IMR-90 (cell line): ENCODE measurements around the gene TMEM128. TPM values are rescaled to one million over a fixed set of nuclear protein-coding genes. Genes with fewer than 3 reads are reported as not detected.

Experiments
- ATAC-seq: fragments of 200-7000 bp; cut with Tn5 transposase; 2 replicates; pipeline ENCODE4 v1.9.1; 2020; ENCODE audit warnings: low read depth, mild to moderate bottlenecking, moderate library complexity
- BruUV-seq: library from RNA; stranded (reverse); fragments of 400-500 nt; replicated peaks from 2 replicates; lab custom pipeline; 2021; lab: Mats Ljungman, UMichigan
- CTCF ChIA-PET: fragments of 300-600 bp; formaldehyde crosslinking; extraction: SDS; loops from one replicate; lab custom pipeline; 2021; ENCODE audit warnings: antibody characterized with exemption; lab: Yijun Ruan, JAX
- POLR2A ChIA-PET: fragments of 300-600 bp; sonication (Branson Sonifier 250); formaldehyde crosslinking; loops from one replicate; lab custom pipeline; 2022; ENCODE audit warnings: antibody characterized with exemption; ENCODE audit not compliant: unreplicated experiment; lab: Charles Lee
- DNase-seq: peaks from one replicate; pipeline ENCODE4 v3.0.0; 2013
- H2AFZ ChIP-seq: replicated peaks from 2 replicates; pipeline ENCODE3; 2013; ENCODE audit warnings: low read length, mild to moderate bottlenecking; ENCODE audit not compliant: poor library complexity
- H2AK5ac ChIP-seq: 2 replicates; pipeline ENCODE4 v1.6.1; 2013; ENCODE audit warnings: low read depth, low read length, inconsistent platforms
- H2AK9ac ChIP-seq: replicated peaks from 2 replicates; pipeline ENCODE3; 2013; ENCODE audit warnings: mild to moderate bottlenecking, low read depth, low read length, moderate library complexity; ENCODE audit not compliant: poor library complexity
- H2BK120ac ChIP-seq: 2 replicates; pipeline ENCODE4 v1.6.1; 2013; ENCODE audit warnings: low read depth, low read length, inconsistent platforms
- H2BK15ac ChIP-seq: 3 replicates; pipeline ENCODE4 v1.6.1; 2013; ENCODE audit warnings: low read depth, low read length, inconsistent platforms
- H2BK20ac ChIP-seq: 2 replicates; pipeline ENCODE4 v1.6.1; 2013; ENCODE audit warnings: low read depth, mild to moderate bottlenecking, inconsistent platforms, low read length, moderate library complexity
- H2BK5ac ChIP-seq: 2 replicates; pipeline ENCODE4 v1.6.1; 2013; ENCODE audit warnings: mild to moderate bottlenecking, low read depth, low read length, inconsistent platforms; ENCODE audit not compliant: poor library complexity, severe bottlenecking
- H3K14ac ChIP-seq: replicated peaks from 2 replicates; pipeline ENCODE4 v1.6.1; 2013; ENCODE audit warnings: low read depth, low read length, inconsistent platforms
- H3K18ac ChIP-seq: 2 replicates; pipeline ENCODE4 v1.6.1; 2013; ENCODE audit warnings: low read depth, low read length, control low read depth
- H3K23ac ChIP-seq: 2 replicates; pipeline ENCODE4 v1.6.1; 2013; ENCODE audit warnings: low read depth, low read length, inconsistent platforms
- H3K27ac ChIP-seq: 2 replicates; pipeline ENCODE4 v1.5.1; 2013; ENCODE audit warnings: mild to moderate bottlenecking, control low read depth, low read length; ENCODE audit not compliant: insufficient read depth
- H3K27me3 ChIP-seq: 2 replicates; pipeline ENCODE4 v1.6.1; 2013; ENCODE audit warnings: low read length; ENCODE audit not compliant: control insufficient read depth, insufficient read depth
- H3K36me3 ChIP-seq: 2 replicates; pipeline ENCODE4 v1.6.1; 2013; ENCODE audit warnings: low read length, mixed read lengths; ENCODE audit not compliant: control insufficient read depth, insufficient read depth
- H3K4ac ChIP-seq: 2 replicates; pipeline ENCODE4 v1.6.1; 2013; ENCODE audit warnings: low read depth, low read length, inconsistent platforms
- H3K4me1 ChIP-seq: 2 replicates; pipeline ENCODE4 v1.6.1; 2013; ENCODE audit warnings: low read length, mixed read lengths; ENCODE audit not compliant: control insufficient read depth, insufficient read depth
- H3K4me2 ChIP-seq: 2 replicates; pipeline ENCODE4 v1.6.1; 2013; ENCODE audit warnings: low read depth, mild to moderate bottlenecking, control low read depth, low read length, moderate library complexity
- H3K4me3 ChIP-seq: 2 replicates; pipeline ENCODE4 v1.5.1; 2013; ENCODE audit warnings: low read depth, mild to moderate bottlenecking, control low read depth, low read length, moderate library complexity; ENCODE audit not compliant: insufficient read depth
- H3K56ac ChIP-seq: 2 replicates; pipeline ENCODE4 v1.6.1; 2013; ENCODE audit warnings: low read length, inconsistent platforms; ENCODE audit not compliant: insufficient read depth; ENCODE audit errors: extremely low read depth
- H3K79me1 ChIP-seq, 2 experiments: 2 replicates each; pipeline ENCODE4 v1.6.1; 2013; ENCODE audit warnings: low read length in 2 of 2, inconsistent platforms in 1 of 2, low read depth in 1 of 2
- H3K9ac ChIP-seq: 2 replicates; pipeline ENCODE4 v1.6.1; 2013; ENCODE audit warnings: low read depth, low read length, control low read depth
- H3K9me1 ChIP-seq: 2 replicates; pipeline ENCODE4 v1.6.1; 2013; ENCODE audit warnings: low read length, inconsistent platforms; ENCODE audit not compliant: insufficient read depth
- H3K9me3 ChIP-seq: 2 replicates; pipeline ENCODE4 v1.6.1; 2013; ENCODE audit warnings: low read length; ENCODE audit not compliant: control insufficient read depth, insufficient read depth
- H4K20me1 ChIP-seq: 2 replicates; pipeline ENCODE4 v1.6.1; 2013; ENCODE audit warnings: low read length, inconsistent platforms; ENCODE audit not compliant: insufficient read depth
- H4K5ac ChIP-seq: 2 replicates; pipeline ENCODE4 v1.6.1; 2013; ENCODE audit warnings: mild to moderate bottlenecking, low read depth, low read length, control low read depth
- H4K8ac ChIP-seq, 2 experiments: 2 replicates each; pipeline ENCODE4 v1.6.1; 2013; ENCODE audit warnings: low read depth in 2 of 2, low read length in 2 of 2, control low read depth in 1 of 2, inconsistent platforms in 1 of 2
- H4K91ac ChIP-seq: 2 replicates; pipeline ENCODE4 v1.6.1; 2013; ENCODE audit warnings: low read depth, low read length, inconsistent platforms; ENCODE audit not compliant: insufficient read depth
- BHLHE40 ChIP-seq: fragments of 150-350 bp; IDR thresholded peaks from 2 replicates; pipeline ENCODE4 v1.6.1; 2016; ENCODE audit warnings: mild to moderate bottlenecking, low read depth, low read length
- CEBPB ChIP-seq: IDR thresholded peaks from 2 replicates; pipeline ENCODE4 v1.6.1; 2012; ENCODE audit warnings: low read depth, low read length, improper control_type of control experiment
- CHD1 ChIP-seq: IDR thresholded peaks from 2 replicates; pipeline ENCODE4 v1.6.1; 2012; ENCODE audit warnings: low read depth, low read length, improper control_type of control experiment
- FOS ChIP-seq: fragments of 150-350 bp; IDR thresholded peaks from 2 replicates; pipeline ENCODE4 v1.6.1; 2016; ENCODE audit warnings: low read depth, low read length
- MAFK ChIP-seq: IDR thresholded peaks from 2 replicates; pipeline ENCODE4 v1.6.1; 2012; ENCODE audit warnings: low read depth, low read length, improper control_type of control experiment
- NFE2L2 ChIP-seq: fragments of 150-350 bp; IDR thresholded peaks from 2 replicates; pipeline ENCODE4 v1.6.1; 2016; ENCODE audit warnings: low read depth, mild to moderate bottlenecking, low read length
- POLR2A ChIP-seq: IDR thresholded peaks from 2 replicates; pipeline ENCODE4 v1.6.1; 2012; ENCODE audit warnings: mild to moderate bottlenecking, low read depth, low read length
- RAD21 ChIP-seq: IDR thresholded peaks from 2 replicates; pipeline ENCODE4 v1.6.1; 2012; ENCODE audit warnings: low read length, improper control_type of control experiment
- RCOR1 ChIP-seq: IDR thresholded peaks from 2 replicates; pipeline ENCODE4 v1.6.1; 2012; ENCODE audit warnings: mild to moderate bottlenecking, low read length, improper control_type of control experiment; ENCODE audit not compliant: insufficient replicate concordance
- RFX5 ChIP-seq: IDR thresholded peaks from 2 replicates; pipeline ENCODE4 v1.8.0; 2012; ENCODE audit warnings: low read depth, mild to moderate bottlenecking, low read length, moderate library complexity
- SMC3 ChIP-seq: fragments of 150-350 bp; IDR thresholded peaks from 2 replicates; pipeline ENCODE4 v1.6.1; 2016; ENCODE audit warnings: low read depth, mild to moderate bottlenecking, antibody characterized with exemption, low read length, moderate library complexity
- WGBS, 2 experiments: methylation state at CpG; one replicate each; pipeline versions ENCODE4 v1.1.5 to v1.1.7; 2013; ENCODE audit warnings: missing lambda C conversion rate in 2 of 2; ENCODE audit not compliant: insufficient read length in 1 of 2; ENCODE audit errors: extremely low coverage in 2 of 2; 5-methylcytosine and 5-hydroxymethylcytosine counted together
- dilution Hi-C: fragments of 300-500 bp; cut with HindIII; formaldehyde crosslinking; loops from one replicate; pipeline ENCODE4 v1.14.3; 2018; ENCODE audit warnings: low sequenced_read_pairs; ENCODE audit not compliant: unreplicated experiment
- in situ Hi-C: fragments of 300-500 bp; cut with MboI; formaldehyde crosslinking; loops from 3 replicates; pipeline ENCODE4 v1.14.3; 2019; ENCODE audit warnings: low sequenced_read_pairs, inconsistent platforms, mixed read lengths
- intact Hi-C: fragments of 100-400 bp; cut with micrococcal nuclease; formaldehyde crosslinking; loops from 2 replicates; pipeline ENCODE4 v1.10.0; 2022
- polyA plus RNA-seq, 3 experiments: library from polyadenylated mRNA; depleted of rRNA; stranded (reverse); fragments of >200 nt; gene quantifications; 2 replicates each; pipeline ENCODE4 v1.2.3, GENCODE V29; 2012; ENCODE audit warnings: low replicate concordance in 1 of 3
- total RNA-seq: library from RNA; depleted of rRNA; stranded (reverse); fragments of >200 nt; gene quantifications from 2 replicates; pipeline ENCODE4 v1.2.3, GENCODE V29; 2012
- TF ChIP-seq, protein P1 (sequence below): conservative IDR thresholded peaks from 2 replicates; pipeline ENCODE4 v1.5.1; 2012; ENCODE audit warnings: mild to moderate bottlenecking, low read depth, low read length, improper control_type of control experiment
- TF ChIP-seq, protein P2 (sequence below): fragments of 150-350 bp; IDR thresholded peaks from 2 replicates; pipeline ENCODE4 v1.6.1; 2016; ENCODE audit warnings: low read depth, mild to moderate bottlenecking, low read length, moderate library complexity, borderline replicate concordance

TMEM128 gene
- total and polyA plus RNA-seq, 2 of the 4 experiments (the other 2 are of a cell fraction): 21.9 to 22.6 TPM

DNA sequence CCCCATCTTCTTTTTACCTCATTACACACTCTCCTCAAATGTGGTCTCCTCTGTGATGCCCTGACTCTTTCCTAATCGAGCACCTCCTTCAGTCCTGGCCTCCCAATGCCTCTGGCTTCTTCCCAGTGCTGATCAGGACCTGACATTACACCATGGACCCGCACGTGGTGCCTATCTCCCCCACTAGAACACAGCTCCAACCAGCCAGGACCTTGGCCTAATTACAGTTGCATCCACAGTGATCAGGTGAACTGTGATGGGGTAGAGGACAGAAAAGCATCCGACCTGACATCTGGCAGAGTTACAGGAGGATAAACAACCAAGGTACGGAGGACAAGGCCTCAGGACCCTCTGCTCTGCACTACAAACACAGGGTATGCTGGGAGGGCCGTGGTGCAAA, 29.5 kb upstream of the TMEM128 start:
- H3K4me1 ChIP-seq: no peaks in the 10 kb centered on the region
- DNase-seq (no peak), ATAC-seq (no peak)
- no peak overlapping the region for H3K9ac ChIP-seq
- H3K79me1 ChIP-seq: peaks cover 0 to under 1% of the 10 kb centered on the region in 2 experiments; a peak in 2 of 4 replicates
- no peak for TF ChIP-seq CEBPB
- TF ChIP-seq NFE2L2: no peak
- TF ChIP-seq, protein P1, sequence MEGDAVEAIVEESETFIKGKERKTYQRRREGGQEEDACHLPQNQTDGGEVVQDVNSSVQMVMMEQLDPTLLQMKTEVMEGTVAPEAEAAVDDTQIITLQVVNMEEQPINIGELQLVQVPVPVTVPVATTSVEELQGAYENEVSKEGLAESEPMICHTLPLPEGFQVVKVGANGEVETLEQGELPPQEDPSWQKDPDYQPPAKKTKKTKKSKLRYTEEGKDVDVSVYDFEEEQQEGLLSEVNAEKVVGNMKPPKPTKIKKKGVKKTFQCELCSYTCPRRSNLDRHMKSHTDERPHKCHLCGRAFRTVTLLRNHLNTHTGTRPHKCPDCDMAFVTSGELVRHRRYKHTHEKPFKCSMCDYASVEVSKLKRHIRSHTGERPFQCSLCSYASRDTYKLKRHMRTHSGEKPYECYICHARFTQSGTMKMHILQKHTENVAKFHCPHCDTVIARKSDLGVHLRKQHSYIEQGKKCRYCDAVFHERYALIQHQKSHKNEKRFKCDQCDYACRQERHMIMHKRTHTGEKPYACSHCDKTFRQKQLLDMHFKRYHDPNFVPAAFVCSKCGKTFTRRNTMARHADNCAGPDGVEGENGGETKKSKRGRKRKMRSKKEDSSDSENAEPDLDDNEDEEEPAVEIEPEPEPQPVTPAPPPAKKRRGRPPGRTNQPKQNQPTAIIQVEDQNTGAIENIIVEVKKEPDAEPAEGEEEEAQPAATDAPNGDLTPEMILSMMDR: no peak
- TF ChIP-seq SMC3: no peak
- TF ChIP-seq, protein P2, sequence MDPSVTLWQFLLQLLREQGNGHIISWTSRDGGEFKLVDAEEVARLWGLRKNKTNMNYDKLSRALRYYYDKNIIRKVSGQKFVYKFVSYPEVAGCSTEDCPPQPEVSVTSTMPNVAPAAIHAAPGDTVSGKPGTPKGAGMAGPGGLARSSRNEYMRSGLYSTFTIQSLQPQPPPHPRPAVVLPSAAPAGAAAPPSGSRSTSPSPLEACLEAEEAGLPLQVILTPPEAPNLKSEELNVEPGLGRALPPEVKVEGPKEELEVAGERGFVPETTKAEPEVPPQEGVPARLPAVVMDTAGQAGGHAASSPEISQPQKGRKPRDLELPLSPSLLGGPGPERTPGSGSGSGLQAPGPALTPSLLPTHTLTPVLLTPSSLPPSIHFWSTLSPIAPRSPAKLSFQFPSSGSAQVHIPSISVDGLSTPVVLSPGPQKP: no peak
- TF ChIP-seq BHLHE40: no peak
- no peak for TF ChIP-seq POLR2A
- no peak for TF ChIP-seq RFX5
- no peak for TF ChIP-seq FOS
- no peak for TF ChIP-seq RCOR1
- no peak for TF ChIP-seq MAFK
- TF ChIP-seq CHD1: no peak
- TF ChIP-seq RAD21: no peak
- H3K4me3 ChIP-seq: no peak overlapping the region
- no peak overlapping the region for H2BK15ac ChIP-seq
- H3K27ac ChIP-seq: no peak overlapping the region
- no peaks in the 10 kb centered on the region for H3K9me3 ChIP-seq
- H3K23ac ChIP-seq: no peak overlapping the region
- H3K4me2 ChIP-seq: no peak overlapping the region
- no peak overlapping the region for H2BK120ac ChIP-seq
- no peak overlapping the region for H2AK9ac ChIP-seq
- H3K36me3 ChIP-seq: peaks cover 39% of the 10 kb centered on the region
- H3K9me1 ChIP-seq: no peaks in the 10 kb centered on the region
- dilution Hi-C loops: no loop called here
- intact Hi-C loops: no loop called here
- no peak overlapping the region for H3K18ac ChIP-seq
- no TSS peak for BruUV-seq
- H2AK5ac ChIP-seq: no peak overlapping the region
- POLR2A ChIA-PET: no interaction called here
- no peak overlapping the region for H2AFZ ChIP-seq
- H3K56ac ChIP-seq: no peak overlapping the region
- H4K91ac ChIP-seq: no peak overlapping the region
- H4K5ac ChIP-seq: no peak overlapping the region
- H4K8ac ChIP-seq: no peak overlapping the region
- CTCF ChIA-PET: no interaction called here
- in situ Hi-C loops: no loop called here
- H2BK20ac ChIP-seq: no peak overlapping the region
- no peak overlapping the region for H3K14ac ChIP-seq
- no peaks in the 10 kb centered on the region for H4K20me1 ChIP-seq
- no peaks in the 10 kb centered on the region for H3K27me3 ChIP-seq
- no peak overlapping the region for H2BK5ac ChIP-seq
- no peak overlapping the region for H3K4ac ChIP-seq
- WGBS, 2 experiments: 100% methylated on average over 1 of the region's 6 CpGs; no CpG with 5 or more reads in 1 of the 2 experiments
